Sciatic nerve (tissue), 2 donors: ENCODE results near the gene SLC35E2B. TPM values are rescaled to one million over a fixed set of nuclear protein-coding genes. Genes with fewer than 3 reads are reported as not detected.
A peak's percentile ranks its signal among the peaks of the same experiment; 100 is the strongest.

Experiments
- ATAC-seq: fragments of 200-7000 bp; cut with Tn5 transposase; one replicate; pipeline ENCODE4 v1.9.1; 2020; ENCODE audit warnings: mild to moderate bottlenecking, moderate library complexity
- DNase-seq: peaks from one replicate; pipeline ENCODE4 v3.0.0-alpha.2; 2020; ENCODE audit warnings: low spot score
- intact Hi-C: fragments of 100-400 bp; cut with DNase I; formaldehyde crosslinking; loops from one replicate; pipeline ENCODE4 v1.14.2; 2022
- total RNA-seq: library from RNA; stranded (reverse); fragmentation: NEBNext Ultra II Directional; extraction: Animal tissue kit (Norgen Biotek cat#: 25700); gene quantifications from one replicate; pipeline ENCODE4 v1.2.1, GENCODE V29; 2021
- donor health status: DM: no; HTN: no; CAD: no.
- donor health status: DM: no; HTN: no; CAD: no.

Gene SLC35E2B
- total RNA-seq, 1 donor from 2014 or later = 45.6 TPM

GRCh38 chr1:1619917-1620361 is 72.7 kb downstream of the SLC35E2B start:
- no peak for DNase-seq
- intact Hi-C loops = no loop called here
- ATAC-seq = no peak

DNA sequence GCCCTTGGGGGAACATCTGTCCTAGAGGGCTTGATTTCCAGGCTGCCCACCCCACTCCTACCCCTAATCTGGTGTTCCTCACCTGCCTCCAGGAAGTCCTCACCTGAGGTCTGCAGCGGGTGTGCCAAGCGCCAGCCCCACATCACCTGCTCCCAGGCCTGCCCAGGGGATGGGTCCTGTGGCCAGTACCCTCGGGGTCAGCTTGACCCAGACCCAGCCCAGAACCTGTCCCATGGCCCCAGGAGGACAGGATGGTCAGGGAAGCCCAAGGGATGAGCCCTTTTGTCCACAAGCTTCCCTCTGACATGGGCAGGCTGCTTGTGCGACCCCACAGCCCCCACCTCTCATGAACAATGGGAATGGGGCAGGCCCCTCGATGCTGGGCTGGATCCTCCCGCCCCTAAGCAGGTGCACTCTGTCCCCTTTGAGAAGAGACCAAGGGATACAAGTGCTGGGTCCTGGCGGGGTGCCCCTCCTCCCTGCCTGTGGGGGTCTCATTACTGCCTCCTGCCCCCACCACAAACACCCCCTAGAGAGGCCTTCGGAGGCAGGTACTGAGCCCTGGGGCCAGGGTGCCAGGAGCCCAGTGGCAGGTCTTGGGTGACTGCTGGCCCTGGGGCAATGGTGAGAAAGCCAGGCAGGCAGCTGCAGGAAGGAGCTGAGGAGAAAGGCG is 74.1 kb downstream of the SLC35E2B start:
- intact Hi-C loops = no loop called here
- ATAC-seq (no peak), DNase-seq (no peak)

GRCh38 chr1:1617925-1618324 is 74.7 kb downstream of the SLC35E2B start:
- intact Hi-C loops = no loop called here
- DNase-seq (no peak), ATAC-seq (no peak)

DNA sequence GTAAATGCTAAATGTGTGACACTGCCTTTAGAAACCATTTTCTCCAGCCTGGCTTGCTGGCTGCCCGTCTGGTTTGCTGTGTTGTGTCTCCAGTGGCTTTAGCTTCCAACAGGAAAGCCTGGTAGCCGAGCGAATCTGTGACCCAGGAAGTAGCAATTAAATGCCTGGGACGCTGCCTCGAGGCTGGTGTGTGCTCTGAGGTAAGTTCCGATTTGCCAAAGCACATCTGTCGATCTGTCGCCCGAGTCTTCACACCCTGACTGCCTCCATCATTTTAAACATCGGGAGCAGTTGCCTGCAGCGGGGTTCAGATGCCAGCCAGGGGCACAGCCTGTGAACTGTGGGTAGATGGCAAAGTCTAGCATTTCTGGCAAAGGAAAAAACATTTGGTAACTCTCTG is 75.1 kb downstream of the SLC35E2B start:
- ATAC-seq (no peak), DNase-seq (no peak)
- intact Hi-C loops = no loop called here

DNA sequence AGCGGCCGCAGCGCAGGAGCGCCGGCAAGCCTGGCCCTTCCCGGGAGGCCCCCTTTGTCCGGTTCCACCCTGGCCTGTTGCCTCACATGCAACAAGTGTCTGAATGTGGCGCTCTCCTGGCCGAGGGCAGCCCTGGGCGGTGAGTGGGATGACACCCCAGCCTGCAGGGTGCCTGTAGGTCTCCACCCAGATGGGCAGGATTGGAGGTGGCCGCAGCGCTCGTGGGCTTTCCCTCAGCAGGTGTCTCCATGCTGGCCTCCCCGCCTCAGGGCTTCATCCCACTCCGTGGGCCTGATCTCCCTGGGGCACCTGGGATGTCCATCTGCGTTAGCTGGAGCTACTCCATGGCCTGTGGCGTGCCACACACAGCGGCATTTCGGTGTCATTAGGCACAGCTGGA is 75.8 kb downstream of the SLC35E2B start:
- ATAC-seq (no peak), DNase-seq (no peak)
- intact Hi-C loops = no loop called here

DNA sequence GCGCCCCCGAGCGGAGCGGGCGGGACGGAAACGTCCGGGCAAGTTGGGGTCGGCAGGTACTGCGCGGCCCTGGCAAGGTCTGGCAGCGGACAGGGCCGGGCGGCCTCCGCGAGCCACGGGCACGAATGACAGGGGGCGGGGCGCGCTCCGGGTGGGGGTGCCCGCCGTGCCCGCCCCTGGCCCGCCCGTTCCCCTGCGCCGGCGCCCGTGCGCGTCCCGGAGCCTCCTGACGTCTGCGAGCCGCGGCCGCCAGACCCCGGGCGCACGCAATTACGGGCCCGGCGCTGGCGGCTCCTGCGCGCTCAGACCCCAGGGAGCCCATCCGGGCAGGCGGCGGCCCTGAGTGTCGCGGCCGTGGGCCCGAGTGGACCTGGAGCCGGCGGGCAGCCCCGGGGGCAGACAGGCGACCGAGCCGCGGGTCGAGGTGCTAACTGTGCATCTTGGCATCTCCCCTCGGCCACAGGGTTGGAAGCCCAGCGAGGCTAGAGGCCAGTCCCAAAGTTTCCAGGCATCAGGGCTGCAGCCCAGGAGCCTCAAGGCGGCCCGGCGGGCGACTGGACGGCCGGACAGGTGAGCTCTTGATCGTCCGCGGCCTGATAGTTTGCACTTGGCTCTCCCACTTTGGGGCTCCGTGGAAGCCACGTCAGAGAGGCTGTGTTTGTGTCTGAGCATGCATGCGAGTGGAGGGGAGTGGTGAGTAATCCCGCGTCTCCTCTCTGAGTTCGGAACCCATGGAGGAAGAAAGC is 76.4 kb downstream of the SLC35E2B start:
- ATAC-seq = no peak
- intact Hi-C loops = no loop called here
- peak; percentile 73 for DNase-seq

GRCh38 chr1:1615256-1616044 is 77.1 kb downstream of the SLC35E2B start, which contains the start of gene MIB2:
MIB2 (plus strand) TSS chr1:1615500; CDS start chr1:1623453, 7,953 bp downstream.
- peak; percentile 97 for DNase-seq
- intact Hi-C loops = no loop called here
- ATAC-seq = peak; percentile 98

GRCh38 chr1:1614954-1615255 is 77.7 kb downstream of the SLC35E2B start:
- DNase-seq = no peak
- no peak for ATAC-seq
- intact Hi-C loops = no loop called here

- intact Hi-C loops = no loop called here
- no peak for ATAC-seq
- peak; percentile 60 for DNase-seq
Observed at GRCh38 chr1:1614204-1614953, 78.2 kb downstream of the SLC35E2B start.

DNA sequence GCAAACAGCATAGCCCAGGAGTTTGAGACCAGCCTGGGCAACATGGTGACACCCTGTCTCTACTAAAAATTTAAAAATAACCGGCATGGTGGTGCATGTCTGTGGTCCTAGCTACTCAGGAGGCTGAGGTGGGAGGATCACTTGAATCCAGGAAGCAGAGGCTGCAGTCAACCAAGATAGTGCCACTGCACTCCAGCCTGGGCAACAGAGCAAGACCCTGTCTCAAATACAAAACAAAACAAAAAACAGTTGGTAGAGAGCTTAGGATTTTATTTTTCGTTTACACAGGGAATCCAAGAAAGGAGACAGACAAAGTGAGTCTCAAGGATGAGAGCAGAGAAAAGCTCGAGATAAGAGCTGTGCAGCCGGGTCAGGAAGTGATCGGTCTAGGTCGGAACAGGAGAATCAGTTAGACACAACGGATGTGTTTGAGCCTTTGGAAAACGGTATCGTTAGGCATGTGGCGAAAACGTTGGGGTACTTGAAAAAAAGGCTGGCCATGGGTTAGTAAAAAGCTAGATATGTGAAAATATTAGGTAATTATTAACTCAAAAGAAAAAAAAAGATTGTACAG is 79.0 kb downstream of the SLC35E2B start:
- ATAC-seq (no peak), DNase-seq (no peak)
- intact Hi-C loops = no loop called here

DNA sequence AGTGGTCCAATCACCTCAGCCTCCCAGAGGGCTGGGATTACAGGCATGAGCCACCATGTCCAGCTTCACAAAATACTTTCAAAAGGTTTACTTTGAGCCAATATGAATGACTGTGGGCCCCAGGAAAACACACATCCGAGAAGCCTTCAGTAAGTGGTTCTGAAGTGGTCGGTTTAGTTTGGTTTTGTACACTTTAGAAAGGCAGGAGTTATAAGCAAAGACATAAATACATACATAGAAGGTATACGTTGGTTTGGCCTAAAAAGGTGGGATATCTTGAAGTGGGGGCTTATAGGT is 80.5 kb downstream of the SLC35E2B start:
- no peak for DNase-seq
- no peak for ATAC-seq
- intact Hi-C loops = no loop called here

GRCh38 chr1:1610796-1611195 is 81.8 kb downstream of the SLC35E2B start:
- DNase-seq (no peak), ATAC-seq (no peak)
- intact Hi-C loops = no loop called here

GRCh38 chr1:1609822-1610485 is 82.6 kb downstream of the SLC35E2B start:
- ATAC-seq = no peak
- intact Hi-C loops = no loop called here
- no peak for DNase-seq

Other genes starting within 250 kb of the SLC35E2B start
- 2.4 TPM for gene ATAD3C, start 243.1 kb downstream of the SLC35E2B start, total RNA-seq
- gene ATAD3B, start 221.0 kb downstream of the SLC35E2B start, total RNA-seq = 28.6 TPM
- 19.4 TPM for gene ATAD3A, start 180.6 kb downstream of the SLC35E2B start, total RNA-seq
- 7.1 TPM for gene TMEM240, start 152.2 kb downstream of the SLC35E2B start, total RNA-seq
- 78.5 TPM for gene SSU72, start 117.9 kb downstream of the SLC35E2B start, total RNA-seq
- gene FNDC10, start 92.7 kb downstream of the SLC35E2B start, total RNA-seq = 2.4 TPM
- 68.4 TPM for gene MIB2, start 77.3 kb downstream of the SLC35E2B start, total RNA-seq
- 5.4 TPM for gene MMP23B, start 60.6 kb downstream of the SLC35E2B start, total RNA-seq
- gene CDK11B, start 33.8 kb downstream of the SLC35E2B start, total RNA-seq = 27.9 TPM
- gene CDK11A, start 31.6 kb upstream of the SLC35E2B start, total RNA-seq = 51.5 TPM
- 77.3 TPM for gene NADK, start 85.7 kb upstream of the SLC35E2B start, total RNA-seq
- gene GNB1, start 198.3 kb upstream of the SLC35E2B start, total RNA-seq = 280 TPM
- gene CALML6, start 222.5 kb upstream of the SLC35E2B start, total RNA-seq = 0.49 TPM
- 0.80 TPM for gene TMEM52, start 226.5 kb upstream of the SLC35E2B start, total RNA-seq